ENCODE measurements around the gene PTGFRN. TPM values are rescaled to one million over a fixed set of nuclear protein-coding genes. Genes with fewer than 3 reads are reported as not detected.
A peak's percentile ranks its signal among the peaks of the same experiment; 100 is the strongest.

The PTGFRN gene
- total RNA-seq, 1 experiment from 2014 or later = 81.4 TPM

DNA sequence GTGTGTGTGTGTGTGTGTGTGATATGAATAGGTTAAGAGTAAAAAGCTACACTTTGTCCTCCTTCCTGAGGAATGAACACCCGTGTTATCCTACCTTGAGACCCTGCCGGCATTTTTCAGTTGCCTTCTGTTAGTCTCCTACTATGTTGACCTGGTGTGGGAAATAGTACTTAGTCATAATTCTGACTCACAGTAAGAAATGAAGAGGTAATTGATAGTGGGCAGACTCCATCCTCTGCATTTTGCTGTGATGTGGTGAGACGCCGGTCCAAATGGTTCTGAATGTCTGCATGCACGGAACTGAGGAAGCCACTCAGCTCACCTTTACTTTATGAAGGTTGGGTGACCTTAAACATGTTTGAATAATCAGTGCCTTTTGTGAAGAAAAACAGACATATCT, 104.5 kb downstream of the PTGFRN start:
- no peaks in the 10 kb centered on the region for H3K36me3 ChIP-seq (replicated peaks; ENCODE audit: control insufficient read depth, insufficient read depth, low read length)
- no peak overlapping the region for H3K4me3 ChIP-seq (ENCODE audit: insufficient read depth, low read depth, low read length)
- H3K27me3 ChIP-seq (ENCODE audit: control insufficient read depth, insufficient read depth, low read length) = no peaks in the 10 kb centered on the region
- DNase-seq = no peak

DNA sequence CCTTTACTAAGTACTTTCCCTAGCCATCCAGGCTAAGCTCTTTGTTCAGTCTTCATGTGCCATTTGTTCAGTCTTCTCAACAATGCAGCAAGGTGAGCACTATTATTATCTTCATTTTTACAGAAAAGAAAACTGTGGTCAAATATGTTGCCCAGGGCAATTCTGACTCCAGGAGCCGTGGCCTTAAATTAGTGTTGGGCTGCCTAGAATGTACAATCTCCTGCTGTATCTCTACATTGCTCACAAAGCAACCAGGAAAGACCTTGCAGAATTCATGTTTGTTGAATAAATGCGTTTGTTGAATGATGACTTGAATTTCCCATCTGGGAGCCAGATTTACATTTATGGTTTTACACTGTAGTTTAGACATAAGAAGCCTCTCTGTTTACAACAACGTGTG, 106.0 kb downstream of the PTGFRN start:
- Histone ChIP-seq H3K36me3 (replicated peaks; ENCODE audit: control insufficient read depth, insufficient read depth, low read length) (no peaks in the 10 kb centered on the region), H3K27me3 (ENCODE audit: control insufficient read depth, insufficient read depth, low read length) (no peaks in the 10 kb centered on the region), H3K4me3 (ENCODE audit: insufficient read depth, low read depth, low read length) (no peak overlapping the region)
- no peak for DNase-seq

DNA sequence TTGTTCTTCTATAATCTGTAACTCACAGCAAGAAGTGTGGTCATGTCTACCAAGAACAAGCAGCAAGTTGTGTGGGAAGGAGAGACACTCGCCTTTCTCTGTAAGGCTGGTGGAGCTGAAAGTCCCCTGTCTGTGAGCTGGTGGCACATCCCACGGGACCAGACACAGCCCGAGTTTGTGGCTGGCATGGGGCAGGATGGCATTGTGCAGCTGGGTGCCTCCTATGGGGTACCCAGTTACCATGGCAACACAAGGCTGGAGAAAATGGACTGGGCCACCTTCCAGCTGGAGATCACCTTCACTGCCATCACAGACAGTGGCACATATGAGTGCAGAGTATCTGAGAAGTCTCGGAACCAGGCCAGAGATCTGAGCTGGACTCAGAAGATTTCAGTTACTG, 107.3 kb downstream of the PTGFRN start:
- DNase-seq = no peak
- no peaks in the 10 kb centered on the region for H3K27me3 ChIP-seq (ENCODE audit: control insufficient read depth, insufficient read depth, low read length)
- H3K36me3 ChIP-seq (replicated peaks; ENCODE audit: control insufficient read depth, insufficient read depth, low read length) = no peaks in the 10 kb centered on the region
- H3K4me3 ChIP-seq (ENCODE audit: insufficient read depth, low read depth, low read length) = no peak overlapping the region

DNA sequence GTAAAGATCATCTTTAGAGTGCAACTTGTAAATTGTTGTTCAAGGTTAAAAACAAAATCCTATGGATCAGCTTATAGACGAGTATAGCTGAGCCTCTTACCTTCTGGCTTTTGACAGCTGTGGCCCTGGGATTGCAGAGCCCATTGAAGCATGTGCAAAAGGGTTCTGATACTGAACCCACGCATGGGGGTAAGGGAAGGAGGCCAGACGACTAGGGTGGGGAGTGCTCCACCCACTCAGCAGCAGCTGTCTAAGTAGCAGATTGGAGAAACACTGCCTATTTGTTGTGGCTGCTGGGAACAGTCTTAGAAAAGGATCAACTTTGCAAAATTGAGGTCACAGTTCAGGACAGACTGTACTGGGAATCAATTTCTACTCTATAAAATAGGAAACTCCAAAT, 107.9 kb downstream of the PTGFRN start:
- Histone ChIP-seq H3K36me3 (replicated peaks; ENCODE audit: control insufficient read depth, insufficient read depth, low read length) (no peaks in the 10 kb centered on the region), H3K27me3 (ENCODE audit: control insufficient read depth, insufficient read depth, low read length) (no peaks in the 10 kb centered on the region), H3K4me3 (ENCODE audit: insufficient read depth, low read depth, low read length) (no peak overlapping the region)
- DNase-seq = no peak

DNA sequence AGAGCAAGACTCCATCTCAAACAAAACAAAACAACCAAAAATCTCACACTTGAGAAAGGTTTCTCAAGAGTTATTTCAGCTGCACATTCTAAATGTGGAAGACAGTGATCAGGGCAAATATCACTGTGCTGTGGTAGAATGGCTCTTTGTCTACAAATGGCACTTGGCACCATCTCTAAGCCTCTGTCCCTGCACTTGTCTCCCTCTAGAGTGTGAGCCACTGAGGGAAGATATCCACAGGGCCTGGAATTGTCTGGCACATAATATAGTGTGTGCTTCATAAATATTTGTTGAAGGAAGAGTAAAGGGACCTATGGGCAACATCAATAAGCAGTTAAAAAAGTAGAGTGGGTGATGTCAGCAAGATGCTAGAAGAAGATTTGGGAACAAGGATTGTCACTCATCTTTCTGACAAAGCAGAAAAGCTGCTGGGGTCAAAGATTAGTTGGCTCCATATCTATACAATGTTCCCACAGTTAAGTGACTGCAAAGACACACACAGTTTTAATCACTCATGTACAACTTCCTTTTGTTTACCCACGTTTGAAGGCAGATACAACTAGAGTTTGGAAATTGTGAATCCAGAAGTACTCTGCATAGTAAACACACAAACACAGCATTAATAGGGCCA, 110.9 kb downstream of the PTGFRN start:
- Histone ChIP-seq H3K36me3 (replicated peaks; ENCODE audit: control insufficient read depth, insufficient read depth, low read length) (no peaks in the 10 kb centered on the region), H3K4me3 (ENCODE audit: insufficient read depth, low read depth, low read length) (no peak overlapping the region), H3K27me3 (ENCODE audit: control insufficient read depth, insufficient read depth, low read length) (no peaks in the 10 kb centered on the region)
- DNase-seq = no peak

DNA sequence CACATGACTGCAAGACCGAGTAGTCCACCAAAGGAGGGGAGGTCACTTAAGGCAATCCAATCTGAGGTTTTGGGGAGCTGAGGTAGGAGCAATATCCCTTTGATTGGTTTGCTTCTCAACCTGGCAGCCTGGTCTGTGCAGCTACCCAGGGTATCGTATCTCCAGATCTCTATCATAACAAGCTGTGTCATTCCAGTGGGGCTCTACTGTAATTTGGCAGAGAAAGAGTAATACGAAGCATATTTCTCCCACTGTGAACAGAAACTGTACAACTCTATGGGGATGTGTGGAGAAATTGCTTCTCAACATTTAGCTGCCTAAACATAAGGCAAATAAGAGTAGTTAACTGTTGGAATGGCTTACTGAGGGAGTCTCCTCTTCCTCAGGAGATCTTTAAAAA, 112.4 kb downstream of the PTGFRN start:
- no peak for DNase-seq
- Histone ChIP-seq H3K4me3 (ENCODE audit: insufficient read depth, low read depth, low read length) (no peak overlapping the region), H3K36me3 (replicated peaks; ENCODE audit: control insufficient read depth, insufficient read depth, low read length) (no peaks in the 10 kb centered on the region), H3K27me3 (ENCODE audit: control insufficient read depth, insufficient read depth, low read length) (no peaks in the 10 kb centered on the region)

DNA sequence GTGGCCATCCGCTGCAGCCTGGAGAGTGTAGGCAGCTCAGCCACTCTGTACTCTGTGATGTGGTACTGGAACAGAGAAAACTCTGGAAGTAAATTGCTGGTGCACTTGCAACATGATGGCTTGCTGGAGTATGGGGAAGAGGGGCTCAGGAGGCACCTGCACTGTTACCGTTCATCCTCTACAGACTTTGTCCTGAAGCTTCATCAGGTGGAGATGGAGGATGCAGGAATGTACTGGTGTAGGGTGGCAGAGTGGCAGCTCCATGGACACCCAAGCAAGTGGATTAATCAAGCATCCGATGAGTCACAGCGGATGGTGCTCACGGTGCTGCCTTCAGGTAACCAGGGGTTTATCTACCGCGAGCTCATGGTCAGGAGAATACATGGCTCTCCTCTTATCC, 115.9 kb downstream of the PTGFRN start:
- Histone ChIP-seq H3K4me3 (ENCODE audit: insufficient read depth, low read depth, low read length) (no peak overlapping the region), H3K36me3 (replicated peaks; ENCODE audit: control insufficient read depth, insufficient read depth, low read length) (no peaks in the 10 kb centered on the region), H3K27me3 (ENCODE audit: control insufficient read depth, insufficient read depth, low read length) (no peaks in the 10 kb centered on the region)
- DNase-seq = no peak

DNA sequence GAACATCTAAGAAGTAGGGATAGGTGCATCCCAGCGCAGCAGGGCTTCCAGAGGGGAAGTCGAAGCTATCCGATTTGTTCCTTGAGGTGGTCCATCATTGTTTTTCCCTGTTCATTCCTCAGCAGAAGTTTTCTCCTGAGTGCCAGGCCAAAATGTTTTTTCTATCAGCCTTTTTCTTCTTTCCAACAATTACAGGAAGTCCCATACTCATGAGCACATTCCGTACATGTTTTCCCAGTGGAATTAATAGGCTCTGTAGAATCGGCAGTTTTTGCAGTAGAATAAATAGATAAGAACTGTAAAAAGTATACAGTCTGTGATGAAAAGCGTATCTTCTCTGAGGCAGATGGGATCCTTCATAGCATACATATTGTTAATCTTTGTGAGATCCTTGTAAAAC, 116.6 kb downstream of the PTGFRN start:
- no peak overlapping the region for H3K4me3 ChIP-seq (ENCODE audit: insufficient read depth, low read depth, low read length)
- H3K27me3 ChIP-seq (ENCODE audit: control insufficient read depth, insufficient read depth, low read length) = no peaks in the 10 kb centered on the region
- no peaks in the 10 kb centered on the region for H3K36me3 ChIP-seq (replicated peaks; ENCODE audit: control insufficient read depth, insufficient read depth, low read length)
- DNase-seq = no peak

DNA sequence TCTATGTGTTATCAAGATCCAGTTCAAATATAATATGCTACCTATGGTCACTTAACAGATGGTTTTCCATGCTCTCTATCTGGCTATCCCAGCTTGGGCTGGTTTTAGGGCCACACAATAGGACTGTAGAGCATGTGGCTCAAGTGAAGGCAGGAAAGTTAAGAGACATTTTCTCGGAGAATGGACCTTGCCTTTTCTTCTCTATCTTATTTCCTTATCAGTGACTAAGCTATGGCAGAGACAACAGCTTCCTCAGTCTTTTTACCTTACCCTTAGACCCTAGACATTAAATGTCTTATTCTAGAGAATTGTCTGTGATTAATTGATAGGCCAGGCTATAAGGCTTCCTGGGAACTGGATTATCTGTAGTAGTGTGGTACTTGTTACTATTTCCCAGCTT, 120.0 kb downstream of the PTGFRN start:
- Histone ChIP-seq H3K27me3 (ENCODE audit: control insufficient read depth, insufficient read depth, low read length) (no peaks in the 10 kb centered on the region), H3K36me3 (replicated peaks; ENCODE audit: control insufficient read depth, insufficient read depth, low read length) (no peaks in the 10 kb centered on the region), H3K4me3 (ENCODE audit: insufficient read depth, low read depth, low read length) (no peak overlapping the region)
- DNase-seq = no peak

DNA sequence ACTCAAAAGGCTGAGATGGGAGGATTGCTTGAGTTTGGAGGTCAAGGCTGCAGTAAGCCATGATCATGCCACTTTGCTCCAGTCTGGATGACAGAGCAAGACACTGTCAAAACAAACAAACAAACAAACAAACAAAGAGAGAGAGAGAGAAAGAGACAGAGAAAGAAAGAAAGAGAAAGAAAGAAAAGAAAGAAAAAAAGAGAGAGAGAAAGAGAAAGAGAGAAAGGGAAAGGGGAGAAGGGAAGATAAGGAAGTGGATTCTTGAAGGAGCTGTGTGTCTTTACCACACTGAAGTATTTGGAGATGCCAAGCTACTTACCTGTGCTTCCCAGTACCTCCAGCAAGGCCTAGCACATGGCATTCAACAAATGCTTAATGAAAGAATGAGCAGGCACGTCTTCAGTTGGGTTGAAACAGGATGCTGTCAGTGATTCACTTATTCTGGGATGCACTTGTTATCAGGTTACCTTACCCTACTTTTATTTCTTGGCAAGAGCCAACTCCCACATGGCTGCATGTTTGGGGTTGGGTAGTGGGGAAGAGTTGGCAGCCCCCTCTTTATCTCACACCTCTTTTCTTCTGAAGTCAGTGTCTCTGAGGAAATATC, 120.7 kb downstream of the PTGFRN start:
- no peak for DNase-seq

DNA sequence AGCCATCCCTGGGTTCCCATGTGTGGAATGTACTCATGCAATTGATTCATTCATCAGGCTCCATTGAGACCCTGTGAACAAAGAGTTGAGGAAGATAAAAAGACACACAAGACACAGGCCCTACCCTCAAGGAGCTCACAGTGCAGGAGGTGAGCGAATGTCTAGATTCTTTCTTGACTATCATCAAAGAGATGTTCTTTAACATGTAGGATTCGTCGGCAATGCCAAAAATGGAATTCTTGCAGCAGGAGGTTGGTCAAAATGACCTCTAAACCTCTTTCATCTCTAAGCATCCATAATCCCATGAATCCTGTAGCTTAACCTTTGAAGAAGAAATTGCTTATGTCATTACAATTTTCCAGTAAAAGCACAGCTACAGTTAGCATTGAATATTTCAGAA, 122.5 kb downstream of the PTGFRN start:
- Histone ChIP-seq H3K27me3 (ENCODE audit: control insufficient read depth, insufficient read depth, low read length) (no peaks in the 10 kb centered on the region), H3K36me3 (replicated peaks; ENCODE audit: control insufficient read depth, insufficient read depth, low read length) (no peaks in the 10 kb centered on the region), H3K4me3 (ENCODE audit: insufficient read depth, low read depth, low read length) (no peak overlapping the region)
- DNase-seq = no peak

More for the DNA sequence above, 120.7 kb downstream of the PTGFRN start:
- H3K27me3 ChIP-seq (ENCODE audit: control insufficient read depth, insufficient read depth, low read length) = no peaks in the 10 kb centered on the region
- H3K4me3 ChIP-seq (ENCODE audit: insufficient read depth, low read depth, low read length) = no peak overlapping the region
- no peaks in the 10 kb centered on the region for H3K36me3 ChIP-seq (replicated peaks; ENCODE audit: control insufficient read depth, insufficient read depth, low read length)

DNA sequence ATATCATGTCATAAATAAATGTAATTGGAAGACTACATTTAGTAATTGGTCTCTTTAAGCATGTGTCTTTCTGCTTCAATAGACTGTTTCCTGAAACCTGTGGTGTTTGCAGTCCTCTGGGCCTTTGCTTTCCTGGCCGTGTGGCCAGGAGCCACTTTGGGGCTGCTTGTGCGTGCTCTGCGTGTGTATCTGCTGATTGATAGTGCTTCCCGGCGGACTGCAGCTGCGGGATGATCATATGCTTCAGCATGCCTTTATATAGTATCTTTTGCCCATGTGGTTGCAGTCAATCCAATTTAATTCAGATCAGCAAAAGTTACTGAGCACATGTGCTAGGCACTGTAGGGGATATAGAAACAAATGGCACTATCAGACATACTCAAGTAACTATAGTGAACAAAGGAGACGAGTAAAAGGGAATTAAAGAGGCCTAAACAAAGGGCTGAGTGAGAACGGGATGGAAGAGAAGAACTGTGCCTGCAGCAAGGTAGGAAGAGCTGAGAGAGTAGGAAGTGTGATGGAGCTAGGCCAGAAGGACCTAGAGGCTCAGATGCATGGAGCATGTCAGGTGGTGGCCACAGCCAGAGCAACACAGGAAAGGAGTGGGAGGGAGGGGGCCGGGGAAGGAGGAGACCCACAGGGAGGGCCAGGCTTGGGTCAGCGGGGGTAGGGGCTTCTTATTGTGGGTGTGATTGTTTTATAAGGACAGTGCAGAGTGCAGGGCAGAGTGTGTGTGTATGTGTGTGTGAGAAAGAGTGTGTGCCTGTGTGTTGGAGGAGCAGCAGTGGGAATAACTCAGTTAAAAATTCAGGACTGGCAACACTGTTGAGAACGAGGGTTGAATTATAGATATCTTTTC, 123.2 kb downstream of the PTGFRN start:
- no peaks in the 10 kb centered on the region for H3K27me3 ChIP-seq (ENCODE audit: control insufficient read depth, insufficient read depth, low read length)
- H3K4me3 ChIP-seq (ENCODE audit: insufficient read depth, low read depth, low read length) = no peak overlapping the region
- no peak for DNase-seq
- no peaks in the 10 kb centered on the region for H3K36me3 ChIP-seq (replicated peaks; ENCODE audit: control insufficient read depth, insufficient read depth, low read length)

DNA sequence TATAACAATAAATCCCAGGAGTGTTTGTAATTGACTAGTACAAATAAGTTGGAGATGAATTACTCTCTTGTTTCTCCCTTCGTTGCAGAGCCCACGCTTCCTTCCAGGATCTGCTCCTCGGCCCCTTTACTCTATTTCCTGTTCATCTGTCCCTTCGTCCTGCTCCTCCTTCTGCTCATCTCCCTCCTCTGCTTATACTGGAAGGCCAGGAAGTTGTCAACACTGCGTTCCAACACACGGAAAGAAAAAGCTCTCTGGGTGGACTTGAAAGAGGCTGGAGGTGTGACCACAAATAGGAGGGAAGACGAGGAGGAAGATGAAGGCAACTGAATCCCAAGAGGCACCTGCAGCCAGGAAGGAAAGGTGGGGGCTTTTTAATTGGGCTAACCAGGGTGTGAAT, 124.1 kb downstream of the PTGFRN start:
- H3K4me3 ChIP-seq (ENCODE audit: insufficient read depth, low read depth, low read length) = no peak overlapping the region
- H3K27me3 ChIP-seq (ENCODE audit: control insufficient read depth, insufficient read depth, low read length) = no peaks in the 10 kb centered on the region
- no peaks in the 10 kb centered on the region for H3K36me3 ChIP-seq (replicated peaks; ENCODE audit: control insufficient read depth, insufficient read depth, low read length)
- no peak for DNase-seq

DNA sequence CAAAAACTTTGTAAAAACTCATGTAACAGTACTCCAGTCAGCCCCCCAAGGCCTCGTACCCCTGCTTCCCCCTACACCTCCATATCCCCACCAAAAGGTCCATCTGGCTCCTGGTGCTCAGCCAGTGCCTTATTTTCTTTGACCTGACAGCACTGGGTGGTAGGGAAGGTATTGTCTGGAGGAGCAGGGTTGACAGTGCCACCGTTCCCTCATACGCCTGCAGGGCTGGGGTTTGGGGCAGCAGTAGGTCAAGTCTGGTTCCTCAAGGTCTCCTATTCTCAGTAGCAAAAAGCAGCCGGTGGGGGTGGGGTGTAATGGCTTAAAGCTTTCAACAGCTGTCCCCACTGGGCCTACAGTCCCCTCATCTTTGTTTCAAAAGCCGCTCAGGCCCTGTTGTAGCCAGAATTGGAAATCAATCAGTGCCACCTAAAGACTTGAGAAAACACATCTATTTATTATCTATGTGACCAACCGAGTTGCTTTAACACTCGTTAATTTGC, 125.1 kb downstream of the PTGFRN start:
- no peak for DNase-seq
- Histone ChIP-seq H3K36me3 (replicated peaks; ENCODE audit: control insufficient read depth, insufficient read depth, low read length) (no peaks in the 10 kb centered on the region), H3K4me3 (ENCODE audit: insufficient read depth, low read depth, low read length) (no peak overlapping the region), H3K27me3 (ENCODE audit: control insufficient read depth, insufficient read depth, low read length) (no peaks in the 10 kb centered on the region)

DNA sequence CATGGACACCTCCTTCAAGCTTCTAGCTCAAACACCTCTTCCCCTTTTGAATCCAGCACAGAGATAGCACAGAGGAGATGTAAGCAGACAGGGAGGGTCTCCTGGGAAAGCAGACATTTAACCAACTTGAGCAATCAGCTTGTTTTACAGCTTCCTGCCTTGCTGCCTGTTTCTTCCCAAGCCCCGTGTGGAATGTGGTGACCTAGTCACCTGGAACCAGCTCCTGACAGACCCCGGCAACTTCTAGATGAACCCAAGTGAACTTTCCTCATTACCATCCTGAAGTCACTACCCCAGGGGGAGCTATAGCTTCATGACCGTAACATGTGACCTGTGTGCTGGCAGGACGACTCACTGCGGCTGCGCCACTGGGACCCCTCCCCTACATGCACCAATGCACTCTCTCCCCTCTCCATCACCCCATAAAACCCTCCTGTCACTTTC, 126.3 kb downstream of the PTGFRN start:
- DNase-seq = peak; percentile 41
- H3K27me3 ChIP-seq (ENCODE audit: control insufficient read depth, insufficient read depth, low read length) = no peaks in the 10 kb centered on the region
- no peaks in the 10 kb centered on the region for H3K36me3 ChIP-seq (replicated peaks; ENCODE audit: control insufficient read depth, insufficient read depth, low read length)
- no peak overlapping the region for H3K4me3 ChIP-seq (ENCODE audit: insufficient read depth, low read depth, low read length)
